ENCODE results near the gene SCAF8.

GRCh38 chr6:154783229-154783628 is 50.0 kb downstream of the SCAF8 start:
- TF ChIP-seq RCOR1 (IDR thresholded peaks at IDR 0.05; ENCODE audit: insufficient replicate concordance, low read length), result no peak
- no peak for TF ChIP-seq CTCF (conservative IDR thresholded peaks at IDR 0.05; ENCODE audit: low read depth, low read length)
- no peak for TF ChIP-seq POLR2A (IDR thresholded peaks at IDR 0.05; ENCODE audit: low read depth, low read length)
- no peak for TF ChIP-seq MAFK (IDR thresholded peaks at IDR 0.05; ENCODE audit: low read depth, low read length)
- TF ChIP-seq BHLHE40 (IDR thresholded peaks at IDR 0.05; ENCODE audit: low read depth, low read length), result no peak
- no peak for TF ChIP-seq RFX5 (IDR thresholded peaks at IDR 0.05; ENCODE audit: low read depth, low read length)
- TF ChIP-seq MXI1 (IDR thresholded peaks at IDR 0.05; ENCODE audit: borderline replicate concordance, low read depth, low read length), result no peak
- TF ChIP-seq MAZ (IDR thresholded peaks at IDR 0.05; ENCODE audit: borderline replicate concordance, low read depth, low read length), result no peak
- no peak for TF ChIP-seq RAD21 (IDR thresholded peaks at IDR 0.05; ENCODE audit: low read length)
- TF ChIP-seq SMC3 (IDR thresholded peaks at IDR 0.05; ENCODE audit: low read depth, low read length), result no peak
- no peak for TF ChIP-seq USF2 (IDR thresholded peaks at IDR 0.05; ENCODE audit: low read depth, low read length)
- TF ChIP-seq CEBPB (IDR thresholded peaks at IDR 0.05; ENCODE audit: low read depth, low read length), result no peak
- no peak for TF ChIP-seq FOS (IDR thresholded peaks at IDR 0.05; ENCODE audit: low read depth, low read length)
- no peak for TF ChIP-seq ELK1 (IDR thresholded peaks at IDR 0.05; ENCODE audit: borderline replicate concordance, low read depth, low read length)
